Measurements from ENCODE around the gene GPR158.

- TF ChIP-seq, protein P1, sequence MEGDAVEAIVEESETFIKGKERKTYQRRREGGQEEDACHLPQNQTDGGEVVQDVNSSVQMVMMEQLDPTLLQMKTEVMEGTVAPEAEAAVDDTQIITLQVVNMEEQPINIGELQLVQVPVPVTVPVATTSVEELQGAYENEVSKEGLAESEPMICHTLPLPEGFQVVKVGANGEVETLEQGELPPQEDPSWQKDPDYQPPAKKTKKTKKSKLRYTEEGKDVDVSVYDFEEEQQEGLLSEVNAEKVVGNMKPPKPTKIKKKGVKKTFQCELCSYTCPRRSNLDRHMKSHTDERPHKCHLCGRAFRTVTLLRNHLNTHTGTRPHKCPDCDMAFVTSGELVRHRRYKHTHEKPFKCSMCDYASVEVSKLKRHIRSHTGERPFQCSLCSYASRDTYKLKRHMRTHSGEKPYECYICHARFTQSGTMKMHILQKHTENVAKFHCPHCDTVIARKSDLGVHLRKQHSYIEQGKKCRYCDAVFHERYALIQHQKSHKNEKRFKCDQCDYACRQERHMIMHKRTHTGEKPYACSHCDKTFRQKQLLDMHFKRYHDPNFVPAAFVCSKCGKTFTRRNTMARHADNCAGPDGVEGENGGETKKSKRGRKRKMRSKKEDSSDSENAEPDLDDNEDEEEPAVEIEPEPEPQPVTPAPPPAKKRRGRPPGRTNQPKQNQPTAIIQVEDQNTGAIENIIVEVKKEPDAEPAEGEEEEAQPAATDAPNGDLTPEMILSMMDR (conservative IDR thresholded peaks at IDR 0.05), result peak; percentile 68
- no peak for TF ChIP-seq EZH2 (IDR thresholded peaks at IDR 0.05; ENCODE audit: low read depth)
Measured at GRCh38 chr10:25226775-25227682, 52.2 kb downstream of the GPR158 start.
